Tibial nerve (tissue), 4 donors: ENCODE results near the gene SPDL1. TPM values are rescaled to one million over a fixed set of nuclear protein-coding genes. Genes with fewer than 3 reads are reported as not detected.

Experiments
- DNase-seq, 2 donors: peaks; one replicate each; pipeline ENCODE4 v3.0.0-alpha.2; 2019; ENCODE audit warnings: low spot score in 2 of 2
- H3K27ac ChIP-seq, 4 donors: fragments of 200-600 bp; sonication (generic) in 3 of 4; one replicate each; pipeline ENCODE4 v1.5.1; 2017 to 2019; ENCODE audit warnings: mild to moderate bottlenecking in 1 of 4
- H3K27me3 ChIP-seq, 2 donors: fragments of 200-600 bp; sonication (generic) in 1 of 2; one replicate each; pipeline versions ENCODE4 v1.5.1 to v1.6.0; 2017 to 2019
- H3K36me3 ChIP-seq, 3 donors: fragments of 200-600 bp; sonication (generic); one replicate each; pipeline ENCODE4 v1.5.1; 2018 to 2019
- H3K4me1 ChIP-seq, 4 donors: fragments of 200-600 bp; sonication (generic) in 3 of 4; one replicate each; pipeline ENCODE4 v1.5.1; 2017 to 2019
- H3K4me3 ChIP-seq, 4 donors: fragments of 200-600 bp; sonication (generic) in 3 of 4; one replicate each; pipeline ENCODE4 v1.5.1; 2017 to 2019; ENCODE audit warnings: mild to moderate bottlenecking in 1 of 4, moderate library complexity in 1 of 4
- H3K9me3 ChIP-seq, 4 donors: fragments of 200-600 bp; sonication (generic) in 3 of 4; one replicate each; pipeline ENCODE4 v1.5.1; 2017 to 2019
- CTCF ChIP-seq, 5 experiments: fragments of 200-600 bp in 3 of 5; fragments of 450-650 bp in 2 of 5; sonication (generic) in 3 of 5; IDR thresholded peaks; one replicate each; pipeline ENCODE4 v1.5.1; 2016 to 2019; ENCODE audit warnings: antibody characterized with exemption in 5 of 5, mild to moderate bottlenecking in 3 of 5, moderate library complexity in 2 of 5
- EP300 ChIP-seq, 2 donors: sonication (generic); formaldehyde crosslinking; IDR thresholded peaks; one replicate each; pipeline ENCODE4 v1.6.1; 2017; ENCODE audit warnings: antibody characterized with exemption in 2 of 2, mild to moderate bottlenecking in 1 of 2
- POLR2A ChIP-seq, 2 donors: fragments of 450-650 bp; IDR thresholded peaks; one replicate each; pipeline ENCODE4 v1.6.1; 2017; ENCODE audit warnings: antibody characterized with exemption in 2 of 2, mild to moderate bottlenecking in 2 of 2, moderate library complexity in 2 of 2
- WGBS, 2 donors: methylation state at CpG; one replicate each; pipeline ENCODE4 v1.1.5; 2018; 5-methylcytosine and 5-hydroxymethylcytosine counted together
- total RNA-seq, 4 donors: library from RNA; depleted of rRNA; stranded (reverse); fragments of >200 nt; gene quantifications; one replicate each; pipeline ENCODE4 v1.1.0, GENCODE V29; 2016

SPDL1 gene
- total RNA-seq, 4 donors from 2014 or later = 8.1 to 15.6 (median 11.7) TPM

- peaks cover 0 to 21% of the 10 kb centered on the region in 2 donors for H3K27me3 ChIP-seq
- H3K27ac ChIP-seq = no peak overlapping the region
- no peaks in the 10 kb centered on the region for H3K36me3 ChIP-seq
- no peak for DNase-seq
- TF ChIP-seq CTCF (IDR thresholded peaks at IDR 0.05) (no peak), EP300 (IDR thresholded peaks at IDR 0.05) (no peak), POLR2A (IDR thresholded peaks at IDR 0.05) (no peak)
- peaks cover 0 to 8% (median 2%) of the 10 kb centered on the region in 4 donors for H3K9me3 ChIP-seq
- no peak overlapping the region for H3K4me3 ChIP-seq
- H3K4me1 ChIP-seq = peaks cover 0 to 4% (median 0%) of the 10 kb centered on the region in 4 donors
- 77 to 80% methylated on average over 1 of the region's 1 CpG for WGBS, 2 donors
Observed at GRCh38 chr5:169632946-169633345, 49.4 kb downstream of the SPDL1 start.

GRCh38 chr5:169634606-169635005, 51.0 kb downstream of the SPDL1 start:
- 83 to 85% methylated on average over 1 of the region's 1 CpG for WGBS, 2 donors

GRCh38 chr5:169635936-169636335, 52.4 kb downstream of the SPDL1 start:
- TF ChIP-seq CTCF (IDR thresholded peaks at IDR 0.05) (no peak), EP300 (IDR thresholded peaks at IDR 0.05) (no peak), POLR2A (IDR thresholded peaks at IDR 0.05) (no peak)
- WGBS, 2 donors = 55 to 66% methylated on average over 1 of the region's 1 CpG
- H3K36me3 ChIP-seq = no peaks in the 10 kb centered on the region
- peaks cover 0 to 23% of the 10 kb centered on the region in 2 donors for H3K27me3 ChIP-seq
- H3K4me1 ChIP-seq = peaks cover 0 to 4% (median 0%) of the 10 kb centered on the region in 4 donors
- peaks cover 0 to 20% (median 2%) of the 10 kb centered on the region in 4 donors for H3K9me3 ChIP-seq
- no peak overlapping the region for H3K4me3 ChIP-seq
- no peak for DNase-seq
- H3K27ac ChIP-seq = no peak overlapping the region

More at GRCh38 chr5:169634606-169635005, 51.0 kb downstream of the SPDL1 start:
- Histone ChIP-seq H3K4me3 (no peak overlapping the region), H3K27me3 (peaks cover 0 to 23% of the 10 kb centered on the region in 2 donors), H3K9me3 (peaks cover 0 to 15% (median 2%) of the 10 kb centered on the region in 4 donors), H3K4me1 (peaks cover 0 to 4% (median 0%) of the 10 kb centered on the region in 4 donors), H3K36me3 (no peaks in the 10 kb centered on the region), H3K27ac (no peak overlapping the region)
- TF ChIP-seq CTCF (IDR thresholded peaks at IDR 0.05) (no peak), EP300 (IDR thresholded peaks at IDR 0.05) (no peak), POLR2A (IDR thresholded peaks at IDR 0.05) (no peak)
- no peak for DNase-seq

- Histone ChIP-seq H3K36me3 (no peaks in the 10 kb centered on the region), H3K9me3 (peaks cover 0 to 20% (median 2%) of the 10 kb centered on the region in 4 donors), H3K4me3 (peak overlapping the region in 2 of 4 donors; percentile 51 to 65), H3K27me3 (peaks cover 0 to 23% of the 10 kb centered on the region in 2 donors), H3K27ac (peak overlapping the region in 1 of 4 donors; percentile 81), H3K4me1 (peaks cover 0 to 4% (median 0%) of the 10 kb centered on the region in 4 donors)
- WGBS, 2 donors = 59 to 63% methylated on average over 23 of the region's 23 CpGs
- TF ChIP-seq POLR2A (IDR thresholded peaks at IDR 0.05) = no peak
- TF ChIP-seq EP300 (IDR thresholded peaks at IDR 0.05) = no peak
- no peak for TF ChIP-seq CTCF (IDR thresholded peaks at IDR 0.05)
- DNase-seq = no peak
Observed at GRCh38 chr5:169636477-169637084, 53.0 kb downstream of the SPDL1 start.

- WGBS, 2 donors = 2% methylated on average over 27 to 41 of the region's 42 CpGs
- peak within 1 kb of the TSS in 1 of 4 donors; percentile 81 for H3K27ac ChIP-seq
Observed at GRCh38 chr5:169637085-169637548, 53.5 kb downstream of the SPDL1 start, which contains the start of gene DOCK2. DOCK2 (plus strand) TSS chr5:169637275; CDS start chr5:169637327, 52 bp downstream.

More at GRCh38 chr5:169637085-169637548, 53.5 kb downstream of the SPDL1 start, which contains the start of gene DOCK2:
- Histone ChIP-seq H3K36me3 (no peaks in the 10 kb centered on the region), H3K4me3 (peak within 1 kb of the TSS in 3 of 4 donors; percentile 16 to 65 (median 51)), H3K9me3 (peaks cover 0 to 20% (median 2%) of the 10 kb centered on the region in 4 donors), H3K4me1 (peaks cover 0 to 4% (median 0%) of the 10 kb centered on the region in 4 donors), H3K27me3 (peaks cover 0 to 23% of the 10 kb centered on the region in 2 donors)
- no peak for TF ChIP-seq POLR2A (IDR thresholded peaks at IDR 0.05)
- no peak for TF ChIP-seq CTCF (IDR thresholded peaks at IDR 0.05)
- no peak for TF ChIP-seq EP300 (IDR thresholded peaks at IDR 0.05)
- peak in 1 of 2 donors; percentile 21 for DNase-seq
